Stomach smooth muscle (tissue), 2 donors: Measurements from ENCODE around the gene RXFP3.
A peak's percentile ranks its signal among the peaks of the same experiment; 100 is the strongest.
"Not testable (repeated sequence)": the region's sequence is repeated elsewhere in the genome, so short reads cannot be mapped to it uniquely, and the experiment has no call there.

ENCODE experiments used
- H3K27ac ChIP-seq: one replicate; pipeline ENCODE4 v1.7.0; 2013; ENCODE audit warnings: mild to moderate bottlenecking, low read length, inconsistent platforms
- H3K27me3 ChIP-seq, 2 donors: one replicate each; pipeline ENCODE4 v1.7.0; 2013; ENCODE audit warnings: low read length in 2 of 2; ENCODE audit not compliant: insufficient read depth in 2 of 2, control insufficient read depth in 1 of 2
- H3K36me3 ChIP-seq, 2 donors: one replicate each; pipeline ENCODE4 v1.7.0; 2013; ENCODE audit warnings: low read length in 2 of 2; ENCODE audit not compliant: control insufficient read depth in 2 of 2, insufficient read depth in 2 of 2
- H3K4me1 ChIP-seq: one replicate; pipeline ENCODE4 v1.7.0; 2013; ENCODE audit warnings: low read length; ENCODE audit not compliant: control insufficient read depth, insufficient read depth
- H3K4me3 ChIP-seq, 2 donors: one replicate each; pipeline ENCODE4 v1.7.0; 2013; ENCODE audit warnings: low read length in 2 of 2
- H3K9ac ChIP-seq, 2 donors: one replicate each; pipeline ENCODE4 v1.7.0; 2013; ENCODE audit warnings: low read length in 2 of 2, mild to moderate bottlenecking in 1 of 2
- H3K9me3 ChIP-seq, 2 donors: one replicate each; pipeline ENCODE4 v1.7.0; 2013; ENCODE audit warnings: low read length in 2 of 2; ENCODE audit not compliant: control insufficient read depth in 2 of 2
- donor health status: healthy.
- donor health status: Pancreatic carcinoma.

Gene RXFP3

GRCh38 chr5:33936004-33936380 is 194 bp upstream of the RXFP3 start:
- Histone ChIP-seq H3K27ac (no peak overlapping the region), H3K4me1 (peaks cover 20% of the 10 kb centered on the region), H3K36me3 (no peaks in the 10 kb centered on the region), H3K9me3 (no peaks in the 10 kb centered on the region), H3K9ac (no peak overlapping the region), H3K4me3 (peak overlapping the region; percentile 47 to 73), H3K27me3 (peaks cover 34% of the 10 kb centered on the region in 2 donors)

- H3K4me1 ChIP-seq = peaks cover 20% of the 10 kb centered on the region
- no peaks in the 10 kb centered on the region for H3K9me3 ChIP-seq
- H3K27ac ChIP-seq = no peak overlapping the region
- H3K4me3 ChIP-seq = peak overlapping the region; percentile 47 to 73
- H3K9ac ChIP-seq = no peak overlapping the region
- peaks cover 34 to 42% of the 10 kb centered on the region in 2 donors for H3K27me3 ChIP-seq
- H3K36me3 ChIP-seq = no peaks in the 10 kb centered on the region
Measured at GRCh38 chr5:33937017-33937706, 976 bp downstream of the RXFP3 start.

GRCh38 chr5:33937707-33938506 is 1.7 kb downstream of the RXFP3 start:
- peaks cover 34 to 45% of the 10 kb centered on the region in 2 donors for H3K27me3 ChIP-seq
- no peak overlapping the region for H3K4me3 ChIP-seq

GRCh38 chr5:33938507-33938796 is 2.3 kb downstream of the RXFP3 start:
- H3K4me1 ChIP-seq = peaks cover 20% of the 10 kb centered on the region
- H3K4me3 ChIP-seq = no peak overlapping the region
- H3K27ac ChIP-seq = no peak overlapping the region
- no peak overlapping the region for H3K9ac ChIP-seq
- H3K36me3 ChIP-seq = no peaks in the 10 kb centered on the region
- peaks cover 34 to 45% of the 10 kb centered on the region in 2 donors for H3K27me3 ChIP-seq
- no peaks in the 10 kb centered on the region for H3K9me3 ChIP-seq

More at GRCh38 chr5:33937707-33938506, 1.7 kb downstream of the RXFP3 start:
- no peak overlapping the region for H3K9ac ChIP-seq
- H3K27ac ChIP-seq = no peak overlapping the region
- no peaks in the 10 kb centered on the region for H3K36me3 ChIP-seq
- H3K4me1 ChIP-seq = peaks cover 20% of the 10 kb centered on the region
- H3K9me3 ChIP-seq = no peaks in the 10 kb centered on the region

GRCh38 chr5:33938881-33939280 is 2.7 kb downstream of the RXFP3 start:
- Histone ChIP-seq H3K27ac (no peak overlapping the region), H3K9ac (no peak overlapping the region), H3K36me3 (no peaks in the 10 kb centered on the region), H3K4me1 (peaks cover 20% of the 10 kb centered on the region), H3K27me3 (peaks cover 34 to 45% of the 10 kb centered on the region in 2 donors), H3K9me3 (no peaks in the 10 kb centered on the region), H3K4me3 (no peak overlapping the region)

- Histone ChIP-seq H3K9me3 (no peaks in the 10 kb centered on the region), H3K4me3 (no peak overlapping the region), H3K36me3 (no peaks in the 10 kb centered on the region), H3K9ac (no peak overlapping the region), H3K27ac (no peak overlapping the region), H3K27me3 (peaks cover 34 to 45% of the 10 kb centered on the region in 2 donors), H3K4me1 (peaks cover 20% of the 10 kb centered on the region)
Measured at GRCh38 chr5:33939556-33940262, 3.5 kb downstream of the RXFP3 start.

- peaks cover 16% of the 10 kb centered on the region for H3K4me1 ChIP-seq
- H3K9ac ChIP-seq = no peak overlapping the region
- H3K27me3 ChIP-seq = peaks cover 34 to 44% of the 10 kb centered on the region in 2 donors
- H3K27ac ChIP-seq = no peak overlapping the region
- no peaks in the 10 kb centered on the region for H3K36me3 ChIP-seq
- H3K9me3 ChIP-seq = no peaks in the 10 kb centered on the region
- H3K4me3 ChIP-seq = no peak overlapping the region
Measured at GRCh38 chr5:33941090-33941489, 4.9 kb downstream of the RXFP3 start.

GRCh38 chr5:33944543-33945132 is 8.5 kb downstream of the RXFP3 start:
- Histone ChIP-seq H3K9ac (no peak overlapping the region), H3K27ac (no peak overlapping the region), H3K36me3 (no peaks in the 10 kb centered on the region), H3K27me3 (peaks cover 4 to 14% of the 10 kb centered on the region in 2 donors), H3K4me1 (no peaks in the 10 kb centered on the region), H3K9me3 (peaks cover 0 to 2% of the 10 kb centered on the region in 2 donors), H3K4me3 (no peak overlapping the region)

GRCh38 chr5:33952175-33952574 is 16.0 kb downstream of the RXFP3 start:
- H3K27ac ChIP-seq, H3K27me3 ChIP-seq, H3K9ac ChIP-seq, H3K4me1 ChIP-seq, H3K36me3 ChIP-seq, H3K4me3 ChIP-seq: not testable (repeated sequence)
- H3K9me3 ChIP-seq = peaks cover 3 to 11% of the 10 kb centered on the region in 2 donors

GRCh38 chr5:33957577-33958150 is 21.5 kb downstream of the RXFP3 start:
- Histone ChIP-seq H3K9ac (no peak overlapping the region), H3K4me1 (no peaks in the 10 kb centered on the region), H3K27me3 (no peaks in the 10 kb centered on the region), H3K36me3 (no peaks in the 10 kb centered on the region), H3K4me3 (no peak overlapping the region), H3K9me3 (peaks cover 3 to 9% of the 10 kb centered on the region in 2 donors), H3K27ac (no peak overlapping the region)
